ENCODE results near the gene CYP24A1. TPM values are rescaled to one million over a fixed set of nuclear protein-coding genes. Genes with fewer than 3 reads are reported as not detected.

CYP24A1 gene
- total and polyA plus RNA-seq, 8 donors = 0.09 TPM; not detected in 7

- H3K27me3 ChIP-seq = no peaks in the 10 kb centered on the region
- intact Hi-C loops (cut with DNase I) = loop anchor here in 2 of 3 donors (5.0 to 10.0 kb wide), 2 partner anchors 90 to 98 kb away; no protein-coding TSS in a partner anchor
- no peaks in the 10 kb centered on the region for H3K9me3 ChIP-seq
- no peak overlapping the region for H3K4me3 ChIP-seq
- DNase-seq = no peak
- no peaks in the 10 kb centered on the region for H3K4me1 ChIP-seq
- no peak for FAIRE-seq
- WGBS, 2 donors = 48 to 57% methylated on average over 11 of the region's 11 CpGs
- H3K27ac ChIP-seq = no peak overlapping the region
- H3K36me3 ChIP-seq = no peaks in the 10 kb centered on the region
- no peak for TF ChIP-seq CTCF (IDR thresholded peaks at IDR 0.05)
- ATAC-seq = no peak
Measured at GRCh38 chr20:54194724-54195438, 21.1 kb upstream of the CYP24A1 start.

- WGBS, 2 donors = 51 to 63% methylated on average over 5 of the region's 5 CpGs
- H3K36me3 ChIP-seq = no peaks in the 10 kb centered on the region
- DNase-seq (no peak), ATAC-seq (no peak), FAIRE-seq (no peak)
- intact Hi-C loops (cut with DNase I) = loop anchor here in 1 of 3 donors (10.0 kb wide), 1 partner anchor 89 kb away; no protein-coding TSS in a partner anchor
- no peaks in the 10 kb centered on the region for H3K9me3 ChIP-seq
- H3K4me3 ChIP-seq = no peak overlapping the region
- no peaks in the 10 kb centered on the region for H3K27me3 ChIP-seq
- no peaks in the 10 kb centered on the region for H3K4me1 ChIP-seq
- TF ChIP-seq CTCF (IDR thresholded peaks at IDR 0.05) = no peak
- H3K27ac ChIP-seq = no peak overlapping the region
Measured at GRCh38 chr20:54193817-54194216, 20.0 kb upstream of the CYP24A1 start.

- no peaks in the 10 kb centered on the region for H3K36me3 ChIP-seq
- no peak for DNase-seq
- no peak overlapping the region for H3K4me3 ChIP-seq
- H3K4me1 ChIP-seq = no peaks in the 10 kb centered on the region
- no peak for FAIRE-seq
- no peak for TF ChIP-seq CTCF (IDR thresholded peaks at IDR 0.05)
- intact Hi-C loops (cut with DNase I) = loop anchor here in 1 of 3 donors (10.0 kb wide), 1 partner anchor 85 kb away; no protein-coding TSS in a partner anchor
- no peaks in the 10 kb centered on the region for H3K27me3 ChIP-seq
- no peak for ATAC-seq
- WGBS, 2 donors = 91 to 97% methylated on average over 2 of the region's 2 CpGs
- H3K9me3 ChIP-seq = no peaks in the 10 kb centered on the region
- H3K27ac ChIP-seq = no peak overlapping the region
Measured at GRCh38 chr20:54190217-54190616, 16.4 kb upstream of the CYP24A1 start.

- Histone ChIP-seq H3K36me3 (no peaks in the 10 kb centered on the region), H3K9me3 (no peaks in the 10 kb centered on the region), H3K4me1 (no peaks in the 10 kb centered on the region), H3K27ac (no peak overlapping the region), H3K4me3 (no peak overlapping the region), H3K27me3 (no peaks in the 10 kb centered on the region)
- ATAC-seq (no peak), DNase-seq (no peak), FAIRE-seq (no peak)
- intact Hi-C loops (cut with DNase I) = loop anchor here in 1 of 3 donors (10.0 kb wide), 1 partner anchor 85 kb away; no protein-coding TSS in a partner anchor
- no peak for TF ChIP-seq CTCF (IDR thresholded peaks at IDR 0.05)
- 38 to 43% methylated on average over 2 of the region's 2 CpGs for WGBS, 2 donors
Measured at GRCh38 chr20:54189630-54190029, 15.8 kb upstream of the CYP24A1 start.
